GM12878 (cell line): ENCODE data around the gene DNAAF3. TPM values are rescaled to one million over a fixed set of nuclear protein-coding genes. Genes with fewer than 3 reads are reported as not detected.

ENCODE experiments used
- ATAC-seq: fragments of 200-7000 bp; cut with Tn5 transposase; 3 replicates; pipeline ENCODE4 v1.9.1; 2020; ENCODE audit warnings: mild to moderate bottlenecking, moderate library complexity
- BruUV-seq: library from RNA; stranded (reverse); fragments of 400-500 nt; replicated peaks from 2 replicates; lab custom pipeline; 2021; lab: Mats Ljungman, UMichigan
- CTCF ChIA-PET: fragments of 300-600 bp; sonication (Branson Sonifier 250); formaldehyde crosslinking; extraction: SDS; loops from one replicate; lab custom pipeline; 2021; ENCODE audit warnings: inconsistent platforms; lab: Yijun Ruan, JAX
- POLR2A ChIA-PET: fragments of 350-600 bp; formaldehyde crosslinking; extraction: SDS; loops from one replicate; lab custom pipeline; 2021; ENCODE audit warnings: inconsistent platforms; lab: Charles Lee
- RAD21 ChIA-PET: fragments of 300-600 bp; sonication (Branson Sonifier 250); formaldehyde crosslinking; loops from one replicate; lab custom pipeline; 2023; ENCODE audit warnings: antibody characterized with exemption; ENCODE audit not compliant: unreplicated experiment; lab: Charles Lee
- SMC1A ChIA-PET: fragments of 300-600 bp; sonication (Branson Sonifier 250); formaldehyde crosslinking; loops from one replicate; lab custom pipeline; 2023; ENCODE audit not compliant: unreplicated experiment, uncharacterized antibody; lab: Charles Lee
- DNase-seq: peaks from one replicate; pipeline ENCODE4 v3.0.0-alpha.2; 2011; ENCODE audit warnings: low read depth, low spot score
- FAIRE-seq: peaks from 3 replicates; lab custom pipeline; 2011; peaks lifted over from hg19 to GRCh38; lab: Jason Lieb, UNC
- H2AFZ ChIP-seq: 2 replicates; pipeline ENCODE4 v1.6.0; 2011; ENCODE audit warnings: low read depth, low read length, control low read depth; ENCODE audit not compliant: control insufficient read depth
- H3K27ac ChIP-seq: 2 replicates; pipeline ENCODE4 v1.5.1; 2011; ENCODE audit warnings: control low read depth; ENCODE audit not compliant: control insufficient read depth, insufficient read depth
- H3K27me3 ChIP-seq, 2 experiments: replicated peaks in 1 of 2; 2 replicates each; pipeline versions ENCODE4 v1.6.0 to v1.6.1; 2011; ENCODE audit warnings: low read length in 1 of 2; ENCODE audit not compliant: control insufficient read depth in 2 of 2, insufficient read depth in 2 of 2
- H3K36me3 ChIP-seq, 2 experiments: 2 replicates each; pipeline ENCODE4 v1.5.1; 2011; ENCODE audit warnings: low read length in 1 of 2; ENCODE audit not compliant: control insufficient read depth in 2 of 2, insufficient read depth in 2 of 2
- H3K4me1 ChIP-seq: 2 replicates; pipeline ENCODE4 v1.6.1; 2011; ENCODE audit warnings: mild to moderate bottlenecking, low read length, moderate library complexity, mixed read lengths; ENCODE audit not compliant: control insufficient read depth, insufficient read depth
- H3K4me2 ChIP-seq: 2 replicates; pipeline ENCODE4 v1.6.0; 2011; ENCODE audit warnings: control low read depth; ENCODE audit not compliant: control insufficient read depth, insufficient read depth
- H3K4me3 ChIP-seq: fragments of 200-600 bp; sonication (generic); 2 replicates; pipeline ENCODE4 v1.5.1; 2016
- H3K79me2 ChIP-seq: 2 replicates; pipeline ENCODE4 v1.6.0; 2011; ENCODE audit warnings: low read length; ENCODE audit not compliant: control insufficient read depth, insufficient read depth
- H3K9ac ChIP-seq: 2 replicates; pipeline ENCODE4 v1.8.0; 2011; ENCODE audit warnings: low read length, control low read depth, mixed read lengths; ENCODE audit not compliant: control insufficient read depth, insufficient read depth
- H3K9me3 ChIP-seq: replicated peaks from 3 replicates; pipeline ENCODE4 v1.5.1; 2011; ENCODE audit warnings: mild to moderate bottlenecking, low read length; ENCODE audit not compliant: control insufficient read depth, insufficient read depth
- H4K20me1 ChIP-seq: 2 replicates; pipeline ENCODE4 v1.6.0; 2011; ENCODE audit not compliant: control insufficient read depth, insufficient read depth
- EGR1 ChIP-seq, 2 experiments: IDR thresholded peaks; 1 replicate in 1 of 2; 2 replicates in 1 of 2; pipeline ENCODE4 v1.6.1; 2011 to 2012; ENCODE audit warnings: low read depth in 2 of 2, low read length in 2 of 2, borderline replicate concordance in 1 of 2, mild to moderate bottlenecking in 1 of 2, moderate library complexity in 1 of 2
- MLLT1 ChIP-seq: fragments of 450-650 bp; IDR thresholded peaks from 2 replicates; pipeline ENCODE4 v1.6.1; 2016; ENCODE audit warnings: mild to moderate bottlenecking
- SRF ChIP-seq, 2 experiments: IDR thresholded peaks; 2 replicates each; pipeline ENCODE4 v1.6.1; 2011; ENCODE audit warnings: low read depth in 2 of 2, low read length in 2 of 2, mild to moderate bottlenecking in 1 of 2, moderate library complexity in 1 of 2
- ZZZ3 ChIP-seq: IDR thresholded peaks from 2 replicates; pipeline ENCODE4 v1.6.1; 2011; ENCODE audit warnings: low read depth; ENCODE audit not compliant: control insufficient read depth, insufficient read length
- WGBS: methylation state at CpG from one replicate; pipeline ENCODE4 v1.1.6; 2016; ENCODE audit warnings: low lambda C conversion rate; ENCODE audit not compliant: insufficient replicate concordance, insufficient coverage; ENCODE audit errors: missing lambda C conversion rate; 5-methylcytosine and 5-hydroxymethylcytosine counted together
- in situ Hi-C: fragments of 300-500 bp; cut with MboI; formaldehyde crosslinking; loops from 9 replicates; pipeline ENCODE4 v1.14.3; 2018; ENCODE audit warnings: mixed read lengths
- intact Hi-C: fragments of 100-400 bp; cut with micrococcal nuclease; formaldehyde crosslinking; loops from one replicate; pipeline ENCODE4 v1.14.2; 2022; ENCODE audit not compliant: unreplicated experiment
- polyA plus RNA-seq, 11 experiments: library from polyadenylated mRNA; depleted of rRNA in 4 of 11; unstranded in 6 of 11; stranded (reverse) in 5 of 11; fragments of >200 nt; fragmentation: Nextera tagmentation in 4 of 11; fragmentation: Illumina TruSeq in 1 of 11; extraction: Ambion mirVana in 4 of 11; extraction: Trizol in 1 of 11; gene quantifications; 1 replicate in 1 of 11; 2 replicates in 10 of 11; pipeline versions ENCODE4 v1.2.1 to v1.2.3, GENCODE V29; 2011 to 2016; ENCODE audit warnings: inconsistent platforms in 2 of 11, missing spikeins in 2 of 11, low read depth in 1 of 11
- total RNA-seq, 4 experiments: library from RNA; depleted of rRNA in 3 of 4; stranded (reverse); fragments of >200 nt in 3 of 4; fragmentation: Illumina TruSeq in 1 of 4; extraction: Trizol in 1 of 4; gene quantifications; 2 replicates each; pipeline versions ENCODE4 v1.2.1 to v1.2.3, GENCODE V29; 2013 to 2021

The DNAAF3 gene
- total and polyA plus RNA-seq, 10 of the 15 experiments (the other 5 are each of a cell fraction or from before 2014, with no cell fraction given), result not detected

DNA sequence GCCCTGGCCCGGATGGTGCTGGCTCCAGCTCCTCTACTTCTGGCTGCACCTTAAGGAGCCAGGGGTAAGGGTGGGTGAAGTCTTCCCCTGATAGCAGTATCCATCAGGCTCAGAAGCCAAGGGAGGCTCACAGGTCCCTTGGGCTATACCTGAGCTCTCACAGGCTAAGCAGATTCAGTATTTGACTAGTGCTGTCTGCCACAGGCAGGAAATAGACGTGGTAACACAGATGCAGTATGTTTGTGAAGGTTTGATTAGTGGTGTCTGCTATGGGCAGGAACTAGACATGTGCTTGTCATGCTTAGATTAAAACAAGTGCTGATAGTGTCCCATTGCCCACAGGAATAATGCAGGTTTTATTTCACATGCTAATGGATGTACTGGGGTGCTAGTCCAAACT, 9.7 kb upstream of the DNAAF3 start:
- peak in 1 of 2 experiments; percentile 45; a peak in 1 of 4 replicates for TF ChIP-seq SRF (IDR thresholded peaks at IDR 0.05; ENCODE audit: low read depth in 2 of 2, low read length in 2 of 2)
- TF ChIP-seq MLLT1, result peak; percentile 94
- TF ChIP-seq ZZZ3, result no peak
- TF ChIP-seq EGR1 (IDR thresholded peaks at IDR 0.05; ENCODE audit: borderline replicate concordance in 1 of 2, low read depth in 2 of 2, low read length in 2 of 2), result no peak
- SMC1A ChIA-PET, result interaction anchor here (0.8 kb wide), 1 partner anchor 10 kb away, joined by 3 read pairs; the partner anchor contains the start of gene DNAAF3
- Histone ChIP-seq H3K4me3 (no peak overlapping the region), H2AFZ (no peak overlapping the region), H3K9ac (no peak overlapping the region), H3K27ac (no peak overlapping the region), H3K9me3 (peaks cover 1% of the 10 kb centered on the region; the same call in 1 of the 3 replicates), H3K27me3 (peaks cover 0 to 7% of the 10 kb centered on the region in 2 experiments; a peak in 1 of 4 replicates), H3K36me3 (no peaks in the 10 kb centered on the region), H3K79me2 (no peaks in the 10 kb centered on the region), H3K4me2 (no peak overlapping the region), H4K20me1 (no peaks in the 10 kb centered on the region), H3K4me1 (peaks cover 12% of the 10 kb centered on the region)
- RAD21 ChIA-PET, result interaction anchor here (0.5 kb wide), 1 partner anchor 16 kb away, joined by 3 read pairs; no protein-coding TSS in a partner anchor
- POLR2A ChIA-PET, result no interaction called here
- BruUV-seq, result no TSS peak
- 13% methylated on average over 2 of the region's 2 CpGs for WGBS
- in situ Hi-C loops, result no loop called here
- intact Hi-C loops, result no loop called here
- no peak for FAIRE-seq
- CTCF ChIA-PET, result interaction anchor here (0.6 kb wide), 1 partner anchor 15 kb away, joined by 4 read pairs; no protein-coding TSS in a partner anchor
- ATAC-seq, result no peak
- DNase-seq, result no peak
